Measurements from ENCODE around the gene KLF3.
A peak's percentile ranks its signal among the peaks of the same experiment; 100 is the strongest.

Gene KLF3

GRCh38 chr4:38675146-38676121, 11.4 kb downstream of the KLF3 start:
- peak; percentile 84 for DNase-seq

DNA sequence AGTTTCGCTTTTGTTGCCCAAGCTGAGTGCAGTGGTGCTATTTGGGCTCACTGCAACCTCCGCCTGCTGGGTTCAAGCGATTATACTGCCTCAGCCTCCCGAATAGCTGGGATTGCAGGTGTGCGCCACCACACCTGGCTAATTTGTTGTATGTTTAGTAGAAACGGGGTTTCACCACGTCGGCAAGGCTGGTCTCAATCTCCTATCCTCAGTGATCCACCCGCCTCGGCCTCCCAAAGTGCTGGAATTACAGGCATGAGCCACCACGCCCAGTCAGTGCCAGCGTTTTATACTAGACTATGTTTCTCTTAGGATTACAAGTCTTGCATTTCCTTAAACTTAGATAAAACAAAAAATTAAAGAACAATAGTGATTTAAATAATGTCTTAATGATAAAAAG, 13.0 kb downstream of the KLF3 start:
- DNase-seq = no peak

- DNase-seq = no peak
Measured at GRCh38 chr4:38677441-38677840, 13.4 kb downstream of the KLF3 start.

GRCh38 chr4:38678078-38678477, 14.1 kb downstream of the KLF3 start:
- peak; percentile 88 for DNase-seq

DNA sequence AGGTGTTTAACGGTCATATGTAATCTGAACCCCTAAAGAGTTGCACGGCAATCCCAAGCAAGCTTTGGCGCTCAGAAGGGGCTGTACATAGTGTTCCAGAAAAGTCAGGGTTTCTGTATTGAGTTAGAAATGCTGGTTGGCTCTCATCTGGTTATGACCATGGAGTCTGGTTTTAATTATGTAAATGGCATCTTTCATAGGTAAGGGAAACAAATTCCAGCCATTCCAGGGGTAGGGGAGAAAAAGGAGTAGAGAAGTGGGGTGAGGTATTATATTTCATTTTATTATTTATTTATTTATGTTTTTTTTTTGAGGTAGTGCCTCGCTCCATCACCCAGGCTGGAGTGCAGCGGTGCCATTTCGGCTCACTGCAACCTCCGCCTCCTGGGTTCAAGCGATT, 15.9 kb downstream of the KLF3 start:
- DNase-seq = no peak

DNA sequence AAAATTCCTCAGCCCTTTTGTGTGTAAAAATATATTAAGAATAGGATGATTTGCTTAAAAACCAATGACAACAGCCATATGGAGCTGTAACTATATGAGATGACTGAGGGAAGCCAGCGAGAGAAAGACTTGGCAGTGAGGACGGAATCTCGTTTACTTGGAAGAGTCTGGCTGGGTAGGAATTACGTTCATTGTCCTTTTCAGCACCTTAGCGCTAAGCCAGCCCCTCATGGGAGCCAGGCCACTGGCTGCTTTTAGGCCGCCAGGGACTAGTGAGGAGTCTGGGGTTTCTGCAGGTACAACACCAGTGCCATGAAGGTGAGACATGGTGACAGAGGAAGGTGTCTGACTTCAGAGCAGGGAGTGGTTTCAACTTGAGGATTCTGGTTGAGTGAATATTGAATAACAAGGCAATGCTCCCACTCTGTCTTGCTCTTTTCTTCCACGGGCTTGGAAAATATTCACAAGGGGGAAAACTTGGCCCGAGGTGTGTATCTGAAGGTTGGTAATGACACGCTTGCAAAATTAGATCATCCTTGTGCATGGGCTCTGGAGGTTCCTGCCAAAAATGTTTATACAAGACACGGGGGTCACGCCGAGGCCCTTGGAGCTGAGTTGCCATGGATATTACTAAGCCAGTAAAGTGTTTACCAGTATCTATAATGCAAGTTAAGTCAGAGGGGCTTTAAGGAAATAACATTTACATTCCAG, 17.4 kb downstream of the KLF3 start:
- DNase-seq = peak; percentile 41

GRCh38 chr4:38682336-38682735, 18.3 kb downstream of the KLF3 start:
- DNase-seq = no peak

GRCh38 chr4:38683276-38683675, 19.3 kb downstream of the KLF3 start:
- DNase-seq = no peak

GRCh38 chr4:38684271-38684670, 20.3 kb downstream of the KLF3 start:
- no peak for DNase-seq

DNA sequence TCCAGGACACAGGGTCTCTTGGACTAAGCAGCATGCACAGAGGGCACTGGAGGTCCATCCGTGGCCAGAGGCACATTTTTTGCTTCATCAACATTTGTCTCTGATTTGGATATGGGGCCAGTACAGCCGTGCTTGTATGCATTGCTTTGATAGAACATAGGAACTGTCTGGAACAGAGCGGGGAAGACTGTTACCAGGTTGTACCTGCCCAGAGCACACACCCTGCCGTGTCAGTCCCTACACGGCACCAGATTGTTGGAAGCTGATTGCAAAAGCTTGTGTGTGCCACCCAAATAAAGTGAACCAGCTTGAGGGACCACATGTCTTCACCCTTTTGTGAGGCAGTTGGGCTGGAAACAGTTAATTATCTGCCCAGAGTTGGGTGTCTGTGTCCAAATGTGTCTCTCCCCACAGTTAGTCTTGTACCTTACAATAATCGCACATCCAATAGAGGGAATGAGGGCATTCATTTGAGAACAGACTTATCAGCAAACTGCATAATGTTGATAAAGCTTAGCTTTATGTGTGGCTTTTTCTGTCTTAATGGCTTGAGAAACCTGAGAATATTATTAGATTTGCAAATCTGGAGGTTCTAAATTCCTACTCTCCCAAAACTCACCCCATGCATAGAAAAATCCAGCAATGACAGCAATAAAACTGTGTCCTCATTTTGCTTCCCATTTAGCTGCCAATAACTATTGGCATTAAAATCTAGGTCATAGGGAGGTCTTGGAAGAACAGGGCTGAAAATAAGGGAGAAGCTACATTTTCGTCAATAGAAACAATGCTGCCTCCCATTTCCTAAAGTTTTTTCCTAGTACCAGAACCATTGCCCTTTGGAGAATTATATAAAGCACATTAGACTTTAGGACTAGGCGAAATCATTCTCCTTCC, 21.2 kb downstream of the KLF3 start:
- DNase-seq = no peak

GRCh38 chr4:38686682-38687081, 22.7 kb downstream of the KLF3 start:
- DNase-seq = no peak

- DNase-seq = no peak
Measured at GRCh38 chr4:38687571-38688011, 23.6 kb downstream of the KLF3 start.

DNA sequence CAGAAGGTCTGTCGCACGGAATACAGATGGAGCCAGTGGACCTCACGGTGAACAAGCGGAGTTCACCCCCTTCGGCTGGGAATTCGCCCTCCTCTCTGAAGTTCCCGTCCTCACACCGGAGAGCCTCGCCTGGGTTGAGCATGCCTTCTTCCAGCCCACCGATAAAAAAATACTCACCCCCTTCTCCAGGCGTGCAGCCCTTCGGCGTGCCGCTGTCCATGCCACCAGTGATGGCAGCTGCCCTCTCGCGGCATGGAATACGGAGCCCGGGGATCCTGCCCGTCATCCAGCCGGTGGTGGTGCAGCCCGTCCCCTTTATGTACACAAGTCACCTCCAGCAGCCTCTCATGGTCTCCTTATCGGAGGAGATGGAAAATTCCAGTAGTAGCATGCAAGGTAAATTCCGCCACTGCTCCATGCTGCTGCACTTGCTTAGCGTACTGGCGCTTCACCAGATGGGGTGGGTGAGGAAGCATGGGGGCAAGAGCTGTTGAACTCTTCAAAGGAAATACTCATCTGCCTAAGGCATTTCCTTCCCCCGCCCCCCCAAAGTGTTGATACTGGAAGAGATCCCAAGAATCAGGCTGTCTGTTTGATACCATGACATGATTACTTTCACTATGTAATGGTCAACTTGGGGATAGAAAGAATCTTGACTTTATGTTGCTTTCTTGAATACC, 24.8 kb downstream of the KLF3 start:
- DNase-seq = peak; percentile 50

- DNase-seq = no peak
Measured at GRCh38 chr4:38691251-38692008, 27.4 kb downstream of the KLF3 start.

DNA sequence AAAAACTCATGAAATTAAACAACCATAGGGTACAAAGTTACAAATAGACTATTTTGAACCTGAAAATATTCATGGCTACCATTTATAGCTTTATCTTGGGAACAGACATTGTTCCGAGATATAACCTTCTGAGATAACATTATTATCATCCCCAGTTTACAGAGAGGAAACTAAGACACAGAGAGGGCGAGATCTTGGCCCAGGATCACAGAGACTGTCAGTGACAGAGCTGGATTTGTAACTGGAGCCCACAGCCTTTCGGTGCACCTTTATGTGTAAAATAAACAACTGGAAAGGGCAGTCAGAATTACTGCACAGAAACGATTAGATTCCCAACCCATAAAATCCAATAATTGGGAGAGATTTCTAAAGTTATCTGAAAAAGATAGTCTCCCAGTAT, 28.4 kb downstream of the KLF3 start:
- no peak for DNase-seq

DNA sequence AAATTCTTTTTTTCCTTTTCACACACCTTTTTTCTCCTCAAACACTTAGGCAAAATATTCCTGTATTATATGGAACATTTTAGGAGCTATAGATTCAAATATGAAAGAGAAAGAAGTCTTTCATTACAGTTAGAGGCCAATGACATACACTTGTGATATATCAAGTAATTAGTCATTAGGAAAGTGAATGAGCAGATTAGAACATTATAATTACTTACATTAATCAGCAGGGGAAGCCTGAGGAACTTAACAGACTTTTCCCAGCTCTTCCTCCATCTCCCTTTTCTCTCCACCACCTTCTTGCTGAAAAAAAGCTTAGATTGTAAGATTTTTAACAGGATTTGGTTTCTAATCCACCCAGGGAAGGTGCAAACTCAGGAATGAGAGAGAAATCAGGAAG, 29.6 kb downstream of the KLF3 start:
- DNase-seq = no peak

DNA sequence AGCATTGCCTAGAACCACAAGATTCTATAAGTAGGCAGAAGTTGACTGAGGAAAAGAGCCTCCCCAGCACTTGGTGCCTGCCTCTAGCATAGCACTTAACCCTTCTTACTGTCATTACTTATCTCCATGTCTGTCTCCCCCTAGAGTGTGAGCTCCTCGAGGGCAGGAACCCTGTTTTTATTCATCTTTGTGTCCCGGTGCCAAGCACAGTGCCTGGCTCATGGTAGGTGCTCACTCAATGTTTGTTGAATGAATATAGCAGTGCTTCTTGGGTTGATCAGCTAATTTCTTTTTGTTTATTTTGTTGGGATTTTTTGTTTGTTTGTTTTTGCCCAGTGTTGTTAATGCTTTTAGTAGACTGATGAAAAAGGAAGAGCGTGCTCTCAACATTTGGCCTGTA, 30.3 kb downstream of the KLF3 start:
- no peak for DNase-seq

- DNase-seq = no peak
Measured at GRCh38 chr4:38695809-38696208, 31.8 kb downstream of the KLF3 start.

GRCh38 chr4:38696697-38697096, 32.7 kb downstream of the KLF3 start:
- no peak for DNase-seq

- DNase-seq = no peak
Measured at GRCh38 chr4:38698176-38698575, 34.2 kb downstream of the KLF3 start.

DNA sequence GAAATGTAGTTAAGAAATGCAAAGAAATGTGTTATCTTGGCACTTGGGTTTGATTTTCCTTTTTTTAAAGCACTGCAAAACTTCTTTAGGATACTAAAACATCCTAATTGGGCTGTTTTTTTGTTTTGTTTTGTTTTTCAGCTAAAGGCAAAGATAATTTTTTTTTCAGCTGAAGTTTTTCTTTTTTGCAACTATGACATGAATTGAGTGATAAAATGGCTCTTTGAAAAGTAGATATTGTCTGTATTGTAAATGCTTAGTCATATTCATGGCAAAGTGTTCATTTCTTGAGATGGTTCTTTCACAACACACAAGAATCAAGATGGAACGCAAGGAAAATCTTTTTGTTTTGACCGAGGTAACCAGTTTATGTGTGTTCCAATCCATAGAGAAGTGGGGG, 35.1 kb downstream of the KLF3 start:
- no peak for DNase-seq

DNA sequence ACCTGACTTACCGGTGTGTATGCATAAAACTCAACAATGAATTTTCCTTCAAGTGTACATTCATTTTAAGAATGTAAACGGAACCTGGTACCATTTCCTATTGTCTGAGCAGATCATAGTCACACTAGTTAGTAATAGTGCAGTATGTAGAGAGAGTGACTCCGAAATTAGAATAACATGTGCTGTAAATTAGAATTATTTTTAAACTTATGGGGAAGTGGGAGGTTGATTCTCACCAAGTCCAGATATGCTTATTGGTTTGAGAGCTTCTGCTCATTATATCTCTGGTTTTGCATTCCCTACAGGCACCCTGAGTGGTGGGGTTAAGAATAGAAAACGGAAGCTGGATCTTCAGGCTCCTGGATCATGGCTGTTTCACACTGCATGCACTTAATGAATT, 39.6 kb downstream of the KLF3 start:
- DNase-seq = no peak
